HG03097 (cell line): ENCODE results near the gene CTDSPL.
"Not testable (repeated sequence)": the region's sequence is repeated elsewhere in the genome, so short reads cannot be mapped to it uniquely, and the experiment has no call there.

Experiments
- ATAC-seq: cut with Tn5 transposase; IDR thresholded peaks from one replicate; pipeline ENCODE4 v1.9.1; 2021; ENCODE audit not compliant: unreplicated experiment, low FRiP score

Gene CTDSPL

DNA sequence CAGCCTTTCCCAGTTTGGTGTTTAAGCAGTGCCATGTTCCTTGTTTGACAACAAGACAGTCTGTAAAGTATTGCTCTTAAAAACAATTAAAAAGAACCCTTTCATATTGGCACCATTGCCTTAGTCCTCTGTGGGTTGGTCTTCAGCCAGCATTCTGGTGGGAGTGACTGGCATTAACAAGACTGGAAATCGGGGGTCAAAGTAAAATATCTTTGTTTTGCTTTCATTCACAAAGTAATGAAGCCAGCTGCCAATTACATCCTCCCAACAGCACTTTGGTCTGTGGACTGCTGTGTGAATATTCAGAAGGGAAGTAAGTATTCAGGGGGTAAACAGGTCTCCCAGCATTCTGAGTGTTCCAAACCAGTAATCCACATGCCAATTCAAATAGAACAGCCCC, 120.7 kb downstream of the CTDSPL start:
- no peak for ATAC-seq

DNA sequence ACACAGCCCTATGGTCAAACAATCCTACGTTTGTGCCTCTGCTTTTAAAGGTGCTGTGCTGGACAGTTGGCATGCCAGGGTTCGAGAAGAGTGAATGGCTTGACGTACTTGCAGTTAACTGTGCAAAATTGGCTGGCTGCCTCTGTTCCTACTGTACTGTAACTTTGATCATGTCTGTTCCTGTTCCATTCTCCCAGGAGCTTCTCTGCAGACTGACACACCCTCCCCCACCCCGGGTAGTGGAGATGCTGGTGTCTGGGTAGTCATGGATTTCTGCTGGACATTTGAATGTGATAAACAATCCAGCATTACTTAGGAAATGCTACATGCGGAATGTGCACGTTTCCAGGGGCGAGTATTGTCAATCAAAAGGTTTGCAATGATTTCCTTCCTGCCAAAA, 122.4 kb downstream of the CTDSPL start:
- ATAC-seq: no peak

DNA sequence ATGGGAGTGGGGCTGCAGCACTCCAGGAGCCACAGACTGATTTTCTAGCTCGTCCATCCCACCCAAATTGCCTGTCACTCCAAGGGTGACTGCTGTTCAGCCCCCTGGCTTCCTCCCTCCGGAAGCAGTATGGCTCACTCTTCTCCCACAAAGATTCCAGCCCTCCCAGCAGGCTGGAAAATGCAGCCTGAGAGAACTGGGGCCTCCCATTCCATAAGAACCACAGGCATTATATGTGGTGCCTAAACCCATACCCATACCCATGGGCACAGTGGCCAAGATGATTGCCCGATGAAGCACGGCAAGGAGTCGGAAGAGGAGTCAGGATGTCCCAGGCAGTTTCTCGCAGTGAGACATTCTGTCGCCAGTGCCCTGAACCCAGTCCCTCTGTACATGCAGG, 122.9 kb downstream of the CTDSPL start:
- ATAC-seq: no peak

DNA sequence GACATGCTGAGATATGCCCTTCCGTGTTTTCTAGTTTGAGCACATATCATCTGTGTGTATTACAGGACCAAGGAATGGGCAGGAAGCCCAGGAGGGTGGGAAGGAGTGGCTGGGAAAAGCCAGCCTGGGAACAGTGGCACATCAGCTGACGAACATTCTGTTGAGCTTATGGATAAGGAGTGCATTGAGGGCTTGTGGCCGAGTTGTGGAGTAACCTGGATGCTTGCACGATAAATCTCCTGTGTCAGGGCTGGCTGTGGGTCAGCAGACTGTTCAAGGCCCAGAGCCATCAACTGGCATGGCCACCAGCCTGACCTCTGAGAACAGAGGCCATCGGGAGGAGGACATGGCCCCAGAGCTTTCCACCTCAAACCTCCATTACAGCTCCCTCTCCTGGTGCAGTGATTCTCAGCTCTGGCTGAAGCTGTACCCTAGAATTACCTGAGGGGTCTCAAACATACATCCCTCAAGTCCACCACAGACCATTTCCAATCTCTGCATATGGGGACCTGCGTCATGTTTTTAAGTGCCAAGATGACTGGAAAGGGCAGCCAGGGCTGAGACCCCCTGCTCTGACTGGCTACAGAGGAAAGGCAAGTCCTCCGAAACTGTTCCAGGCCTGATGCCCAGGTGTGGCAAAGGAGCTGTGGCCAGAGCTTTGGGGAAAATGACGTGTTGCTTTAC, 124.1 kb downstream of the CTDSPL start:
- no peak for ATAC-seq

DNA sequence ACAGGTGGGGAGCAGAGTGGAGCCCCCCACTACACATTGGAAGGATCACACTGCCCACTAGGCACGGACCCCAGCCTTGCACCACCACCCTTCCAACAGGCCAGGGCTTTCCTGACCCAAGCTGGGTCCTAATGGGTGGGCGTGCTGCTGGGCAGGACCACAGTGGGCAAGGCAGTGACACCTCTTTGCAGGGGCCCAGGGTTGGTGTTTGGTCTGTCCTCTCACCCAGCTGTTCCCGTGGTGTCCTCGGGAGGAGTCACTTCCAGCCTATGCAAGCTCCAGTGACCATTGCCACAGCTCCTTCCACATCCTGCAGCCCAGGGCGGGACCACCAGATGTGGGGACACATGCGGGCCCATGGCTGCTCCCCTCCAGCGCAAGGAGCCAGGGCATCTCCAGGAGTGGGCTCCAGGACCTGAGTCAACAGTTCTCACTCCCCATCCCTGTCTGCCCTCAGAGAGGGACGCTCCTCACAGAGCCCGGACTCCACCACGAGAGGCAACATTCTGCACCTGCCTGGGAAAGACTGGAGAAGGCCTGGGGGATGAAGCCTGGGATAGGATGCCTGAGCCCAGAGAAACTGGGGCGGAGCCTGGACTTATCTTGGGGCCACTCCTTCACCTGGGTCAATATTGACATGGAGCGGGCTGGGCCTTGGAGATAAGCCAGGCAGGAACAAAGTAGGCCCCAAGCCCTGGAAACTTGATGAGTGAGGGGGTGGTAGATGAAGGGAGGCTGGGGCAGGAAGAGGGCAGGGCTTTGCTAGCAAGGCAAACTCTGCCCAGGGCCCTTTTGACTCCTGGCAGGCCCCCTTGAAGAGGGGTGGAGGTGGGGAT, 125.0 kb downstream of the CTDSPL start:
- no peak for ATAC-seq

DNA sequence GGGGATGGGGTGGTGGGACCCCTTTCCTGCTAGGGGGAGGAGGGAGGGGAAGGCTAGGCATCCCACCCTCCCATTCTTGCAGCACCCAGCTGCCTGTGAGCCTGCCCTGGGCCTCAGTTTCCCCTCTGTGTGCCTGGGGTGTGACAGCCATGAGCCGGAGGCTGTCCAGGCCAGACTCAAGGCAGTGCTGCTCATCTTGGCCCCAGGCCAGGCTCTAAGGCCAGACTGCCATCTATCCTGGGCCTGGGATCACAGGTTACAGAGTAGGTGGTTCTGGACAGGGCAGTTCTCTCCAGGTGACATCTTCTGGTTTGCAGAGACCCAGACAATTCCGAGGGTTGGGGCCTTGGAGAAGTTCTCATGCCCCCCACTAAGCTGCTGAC, 125.6 kb downstream of the CTDSPL start:
- no peak for ATAC-seq

DNA sequence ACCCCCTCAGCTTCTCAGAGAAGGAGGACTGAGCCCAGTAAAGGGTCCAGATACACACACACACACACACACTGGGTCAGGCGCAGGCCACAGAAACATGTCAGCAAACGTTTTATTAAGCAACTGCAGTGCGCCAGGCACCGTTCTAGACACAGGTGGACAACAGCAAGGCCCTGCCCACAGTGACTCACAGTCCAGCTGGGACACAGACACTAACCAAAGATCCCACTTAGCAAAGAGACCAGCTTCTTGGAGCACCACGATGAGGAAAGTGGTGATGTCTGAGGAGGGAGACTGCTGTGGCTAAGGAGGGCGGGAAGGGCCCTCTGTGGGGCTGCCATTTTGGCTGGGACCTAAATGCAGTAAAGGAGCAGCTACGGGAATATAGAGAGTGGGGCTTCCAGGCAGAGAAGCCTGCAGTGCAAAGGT, 126.1 kb downstream of the CTDSPL start:
- ATAC-seq: no peak

DNA sequence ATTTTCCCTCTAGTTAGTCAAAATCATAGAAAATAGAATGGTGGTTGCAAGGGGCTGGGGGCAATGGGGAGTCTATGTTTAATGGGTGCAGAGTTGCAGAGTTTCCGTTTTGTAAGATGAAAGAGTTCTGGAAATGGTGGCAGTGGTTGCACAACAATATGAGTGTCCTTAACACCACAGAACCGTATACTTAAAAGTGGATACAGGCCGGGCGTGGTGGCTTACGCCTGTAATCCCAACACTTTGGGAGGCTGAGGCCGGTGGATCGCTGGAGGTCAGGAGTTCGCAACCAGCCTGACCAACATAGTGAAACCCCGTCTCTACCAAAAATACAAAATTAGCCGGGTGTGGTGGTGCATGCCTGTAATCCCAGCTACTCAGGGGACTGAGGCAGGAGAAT, 126.7 kb downstream of the CTDSPL start:
- not testable (repeated sequence) for ATAC-seq

DNA sequence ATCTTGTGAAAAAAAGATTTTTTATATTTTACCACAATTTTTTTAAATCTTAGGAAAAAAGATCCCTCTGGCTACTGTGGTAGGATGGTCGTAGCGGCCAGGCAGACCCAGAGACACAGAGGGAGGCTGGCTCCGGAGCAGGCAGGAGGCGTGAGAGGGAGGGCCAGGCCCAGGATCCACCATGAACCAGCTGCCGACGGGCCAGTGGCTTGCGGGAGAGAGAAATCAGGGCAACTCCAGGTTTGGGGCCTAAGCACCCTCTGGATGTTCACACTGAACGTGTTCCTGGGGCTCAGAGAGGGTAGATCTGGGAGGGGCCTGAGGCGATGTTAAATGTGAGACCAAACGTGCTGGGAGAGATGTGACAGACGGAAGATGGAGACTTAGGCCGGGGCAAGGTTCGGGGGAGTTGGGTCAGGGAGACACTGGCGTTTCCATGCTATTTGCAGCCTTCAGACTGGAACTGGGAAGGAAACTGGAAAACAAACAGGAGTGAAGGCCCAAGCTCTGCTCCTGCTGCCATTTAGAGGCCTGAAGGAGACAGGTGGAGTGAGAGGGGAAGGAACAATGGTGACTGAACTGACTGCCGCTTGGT, 127.3 kb downstream of the CTDSPL start:
- no peak for ATAC-seq

DNA sequence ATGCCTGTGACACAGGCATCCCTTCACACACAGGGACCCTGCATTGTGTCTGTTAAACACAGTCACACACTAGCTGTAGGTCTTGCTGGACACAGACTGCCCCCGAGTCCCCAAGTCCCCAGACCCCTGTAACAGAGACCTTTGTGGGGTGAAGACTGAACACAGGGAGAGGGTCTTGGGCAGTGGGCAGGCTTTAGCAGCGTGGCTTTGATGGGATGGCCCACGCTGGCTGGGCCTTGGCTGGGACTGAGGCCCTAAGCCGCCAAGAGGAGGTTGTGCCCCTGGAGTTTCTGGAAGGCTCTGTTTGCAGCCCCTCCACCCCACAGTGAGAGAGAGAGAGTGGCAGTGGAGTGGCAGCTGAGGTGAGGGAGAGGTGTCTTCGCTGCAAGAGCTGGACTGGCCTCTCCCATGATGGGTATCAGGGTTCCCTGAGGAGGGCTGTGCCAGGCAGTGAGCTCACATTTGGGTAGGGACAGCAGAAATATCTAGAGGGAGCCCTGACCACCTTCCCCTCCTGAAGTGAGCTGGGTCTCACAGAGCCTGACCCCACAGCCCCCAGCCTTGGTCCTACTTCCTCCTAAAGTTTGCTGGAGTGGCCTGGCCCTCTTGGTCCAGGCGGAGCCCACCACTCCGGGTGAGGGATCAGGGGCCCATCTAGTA, 128.3 kb downstream of the CTDSPL start:
- no peak for ATAC-seq

DNA sequence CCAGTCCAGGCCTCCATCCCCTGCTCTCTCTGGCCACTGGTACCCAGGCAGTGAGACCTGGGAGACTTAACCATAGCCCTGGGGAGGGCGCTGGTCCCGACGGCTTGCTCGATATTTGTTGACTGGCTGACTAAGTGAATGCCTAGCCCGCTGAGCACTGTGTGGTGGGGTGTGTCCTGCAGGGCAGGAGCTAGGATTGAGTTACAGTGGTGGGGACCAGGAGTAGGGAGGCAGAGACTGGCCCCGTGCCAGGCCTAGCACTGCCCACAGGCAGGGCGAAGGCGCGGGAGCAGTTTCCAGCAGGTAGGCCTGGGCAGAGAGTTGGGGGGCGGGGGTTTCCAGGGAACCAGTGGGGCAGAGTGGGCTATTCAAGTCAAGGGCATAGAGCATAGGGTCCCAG, 128.8 kb downstream of the CTDSPL start, which contains the start of gene VILL:
TSS of gene VILL (plus strand) at position 260 of the 400 bp plus-strand sequence. CDS start 2,887 bp downstream, outside the sequence.
- no peak for ATAC-seq

DNA sequence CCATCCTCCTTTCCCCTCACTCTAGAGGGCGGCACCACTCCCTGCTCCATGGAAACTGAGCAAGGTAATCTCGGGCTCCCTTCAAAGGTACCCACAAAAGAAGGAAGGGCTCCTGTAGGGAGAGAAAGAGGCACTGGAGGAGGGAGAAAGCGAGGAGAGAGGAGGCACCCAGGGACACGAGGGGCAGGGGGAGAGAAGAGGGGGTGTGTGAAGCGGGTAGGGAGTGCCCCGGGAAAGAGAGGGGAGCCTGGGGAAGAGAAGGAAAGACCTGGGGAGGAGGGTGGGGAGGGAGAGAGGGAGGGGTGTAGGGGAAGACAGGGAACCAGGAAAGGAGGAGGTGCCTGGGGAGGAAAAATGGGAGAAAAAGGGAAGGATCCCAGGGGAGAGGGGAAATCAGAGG, 129.4 kb downstream of the CTDSPL start:
- no peak for ATAC-seq

DNA sequence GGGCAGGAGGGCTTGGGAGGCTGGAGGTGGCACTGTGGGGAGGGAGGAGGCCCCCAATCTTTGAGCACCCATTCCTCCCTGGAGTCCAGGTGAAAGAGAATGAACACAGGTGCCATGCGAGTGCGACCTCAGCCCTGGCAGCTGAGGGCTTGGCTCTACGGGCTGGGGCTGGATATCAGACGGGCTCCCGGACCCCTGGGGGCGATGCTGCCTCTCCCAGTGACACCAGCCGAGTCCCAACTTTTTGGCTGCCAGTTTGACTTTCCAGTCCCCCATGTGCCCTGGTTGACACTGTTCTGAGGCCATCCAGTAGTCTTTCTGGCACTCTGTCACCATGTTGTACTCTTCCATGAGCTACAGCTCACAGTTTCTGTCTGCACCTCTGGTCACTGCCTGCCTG, 130.1 kb downstream of the CTDSPL start:
- ATAC-seq: no peak

DNA sequence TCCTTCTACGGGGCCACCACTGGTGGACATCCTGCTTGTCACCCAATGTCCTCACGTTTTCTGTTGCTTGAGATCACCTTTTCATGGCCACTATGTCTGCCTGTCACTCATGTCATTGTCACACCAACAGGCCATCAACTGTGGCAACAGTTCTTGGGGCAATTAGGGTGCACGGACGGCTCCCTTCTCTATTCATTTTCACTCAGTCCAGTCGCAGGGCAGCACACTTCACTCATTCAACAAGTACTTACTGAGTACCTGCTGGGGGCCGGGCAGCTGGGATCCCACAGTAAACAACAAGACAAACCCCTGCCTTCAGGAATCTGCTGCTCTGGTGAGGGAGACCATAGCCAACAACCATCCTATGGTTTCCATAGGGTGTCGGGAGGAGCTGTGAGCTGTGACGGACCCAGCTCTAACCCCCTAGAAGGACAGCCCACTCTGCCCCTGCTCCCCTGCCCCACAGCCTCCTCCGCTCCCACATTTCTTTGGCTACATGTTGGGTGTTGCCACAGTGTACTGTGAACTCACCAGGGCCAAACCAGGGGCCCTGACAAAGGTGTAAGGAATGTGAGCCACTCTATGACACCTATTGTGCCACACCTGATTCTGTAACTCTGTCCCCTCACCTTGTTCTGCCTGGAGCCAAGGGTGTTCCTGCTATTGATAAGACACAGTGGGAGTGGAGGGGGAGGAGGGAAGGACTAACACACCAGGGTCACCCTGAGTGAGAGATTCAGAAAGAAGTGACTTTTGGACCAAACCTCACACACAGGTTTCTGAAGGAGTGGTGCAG, 130.8 kb downstream of the CTDSPL start:
- ATAC-seq: no peak

DNA sequence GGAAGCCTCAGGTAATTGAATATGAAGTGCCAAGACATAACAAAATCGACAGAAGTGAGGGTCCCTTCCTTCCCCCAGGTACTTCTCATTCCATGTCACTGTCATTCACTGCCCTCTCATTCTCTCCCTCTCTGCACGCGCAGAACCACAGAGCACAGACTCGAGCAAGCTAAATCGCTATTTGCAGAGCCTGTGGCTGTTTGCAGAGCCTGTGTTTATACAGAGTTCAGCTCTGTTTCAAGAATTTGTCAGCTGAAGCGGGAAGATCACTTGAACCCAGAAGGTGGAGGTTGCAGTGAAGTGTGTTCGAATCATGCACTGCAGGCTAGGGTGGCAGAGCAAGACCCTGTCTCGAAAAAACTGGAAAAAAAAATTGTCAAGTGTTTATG, 131.4 kb downstream of the CTDSPL start:
- no peak for ATAC-seq

DNA sequence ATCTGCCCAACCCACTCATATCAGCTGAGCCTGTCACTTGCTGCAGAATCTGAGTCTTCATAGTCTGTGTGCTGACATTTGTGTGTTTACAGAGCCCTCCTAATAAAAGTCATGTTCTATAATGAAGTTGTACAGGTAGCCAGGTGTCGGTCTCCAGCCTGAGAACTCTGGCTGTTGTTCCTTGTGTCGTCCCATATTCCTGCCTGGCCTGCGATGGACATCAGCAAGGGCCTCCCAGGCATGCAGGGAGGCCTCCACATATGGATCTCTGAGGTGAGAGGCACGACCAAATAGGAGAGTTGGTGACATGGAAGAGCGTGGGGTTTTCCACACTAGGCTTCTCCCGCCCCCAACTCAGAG, 131.8 kb downstream of the CTDSPL start:
- no peak for ATAC-seq

DNA sequence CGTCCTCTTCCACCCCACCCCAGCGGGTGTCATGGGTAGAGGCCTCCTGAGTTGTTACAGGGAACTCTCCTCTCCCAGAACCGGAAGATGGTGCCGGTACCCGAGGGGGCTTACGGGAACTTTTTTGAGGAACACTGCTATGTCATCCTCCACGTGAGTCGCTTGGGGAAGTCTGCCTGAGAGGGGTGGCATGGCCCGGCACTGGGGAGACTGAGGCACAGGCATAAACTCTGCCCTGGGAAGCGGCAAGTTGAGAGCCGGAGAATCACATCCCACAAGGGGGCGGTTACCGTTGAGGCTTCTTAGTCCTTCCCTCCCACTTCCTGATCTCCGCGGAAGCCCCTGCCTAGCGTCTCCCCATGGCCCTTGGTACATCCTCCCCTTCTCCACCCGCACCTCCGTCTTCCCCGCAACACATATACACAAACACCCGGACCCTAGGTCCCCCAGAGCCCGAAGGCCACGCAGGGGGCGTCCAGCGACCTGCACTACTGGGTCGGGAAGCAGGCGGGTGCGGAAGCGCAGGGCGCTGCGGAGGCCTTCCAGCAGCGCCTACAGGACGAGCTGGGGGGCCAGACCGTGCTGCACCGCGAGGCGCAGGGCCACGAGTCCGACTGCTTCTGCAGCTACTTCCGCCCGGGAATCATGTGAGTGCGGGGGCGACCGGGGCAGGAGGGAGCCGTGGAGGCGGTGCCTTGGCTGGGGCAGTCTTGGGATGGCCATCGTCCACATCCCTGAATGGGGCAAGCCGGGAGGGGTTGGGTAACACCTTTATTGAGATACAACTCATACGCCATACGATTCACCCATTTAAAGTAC, 132.3 kb downstream of the CTDSPL start:
- ATAC-seq: peak; percentile 36

DNA sequence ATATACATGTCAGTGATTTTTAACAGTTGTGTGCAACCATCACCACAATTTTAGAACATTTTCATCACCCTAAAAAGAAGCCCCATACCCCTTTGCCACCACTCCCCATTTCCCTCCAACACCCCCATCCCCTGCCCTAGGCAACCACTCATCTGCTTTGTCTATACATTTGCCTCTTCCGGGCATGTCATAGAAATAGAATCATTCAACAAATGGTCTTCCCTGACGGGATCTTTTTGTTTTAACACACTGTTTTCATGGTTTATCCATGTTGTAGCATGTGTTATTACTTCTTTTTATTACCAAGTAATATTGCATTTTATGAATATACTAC, 132.9 kb downstream of the CTDSPL start:
- ATAC-seq: no peak
